H1 (cell line): ENCODE data around the gene PLCB4. TPM values are rescaled to one million over a fixed set of nuclear protein-coding genes. Genes with fewer than 3 reads are reported as not detected.

Experiments
- CTCF ChIA-PET: fragments of 300-600 bp; sonication (Branson Sonifier 250); formaldehyde crosslinking; loops from one replicate; lab custom pipeline; 2021; ENCODE audit not compliant: partially characterized antibody; lab: Charles Lee
- POLR2A ChIA-PET: fragments of 300-600 bp; sonication (Branson Sonifier 250); formaldehyde crosslinking; loops from one replicate; lab custom pipeline; 2021; ENCODE audit warnings: inconsistent platforms; ENCODE audit not compliant: partially characterized antibody; lab: Charles Lee
- DNase-seq, 2 experiments: peaks; one replicate each; pipeline versions ENCODE4 v3.0.0 to v3.0.0-alpha.2; 2010 to 2022; ENCODE audit warnings: low spot score in 2 of 2, low read depth in 1 of 2, mixed read lengths in 1 of 2
- FAIRE-seq: peaks from 2 replicates; lab custom pipeline; 2011; peaks lifted over from hg19 to GRCh38; lab: Jason Lieb, UNC
- H2AFZ ChIP-seq: 2 replicates; pipeline ENCODE4 v1.8.1; 2012; ENCODE audit warnings: low read length, inconsistent platforms
- H2AK5ac ChIP-seq: 2 replicates; pipeline ENCODE4 v1.6.1; 2013; ENCODE audit warnings: low read depth, low read length
- H2BK120ac ChIP-seq: replicated peaks from 2 replicates; pipeline ENCODE3; 2013; ENCODE audit warnings: low read depth, low read length, inconsistent platforms
- H2BK12ac ChIP-seq: 2 replicates; pipeline ENCODE4 v1.6.1; 2013; ENCODE audit warnings: low read depth, low read length
- H2BK15ac ChIP-seq: 2 replicates; pipeline ENCODE4 v1.6.1; 2013; ENCODE audit warnings: low read length
- H2BK20ac ChIP-seq: 2 replicates; pipeline ENCODE4 v1.6.1; 2013; ENCODE audit warnings: low read length
- H2BK5ac ChIP-seq: 2 replicates; pipeline ENCODE4 v1.6.1; 2013; ENCODE audit warnings: low read depth, low read length
- H3K14ac ChIP-seq: 2 replicates; pipeline ENCODE4 v1.6.1; 2013; ENCODE audit warnings: inconsistent platforms; ENCODE audit not compliant: insufficient read length
- H3K18ac ChIP-seq: 2 replicates; pipeline ENCODE4 v1.6.1; 2013; ENCODE audit warnings: low read length; ENCODE audit errors: extremely low read depth
- H3K23ac ChIP-seq: 2 replicates; pipeline ENCODE4 v1.6.1; 2013; ENCODE audit warnings: inconsistent platforms; ENCODE audit not compliant: insufficient read length
- H3K23me2 ChIP-seq: 2 replicates; pipeline ENCODE4 v1.6.1; 2013; ENCODE audit warnings: low read depth, low read length
- H3K27ac ChIP-seq: 2 replicates; pipeline ENCODE4 v1.6.1; 2011; ENCODE audit warnings: low read depth, low read length, inconsistent platforms
- H3K27me3 ChIP-seq, 4 experiments: replicated peaks in 1 of 4; 1 replicate in 1 of 4; 2 replicates in 3 of 4; pipeline versions ENCODE4 v1.6.1 to v1.8.1; 2011 to 2013; ENCODE audit warnings: low read length in 3 of 4, mild to moderate bottlenecking in 3 of 4, inconsistent platforms in 2 of 4, mixed read lengths in 2 of 4, moderate library complexity in 1 of 4; ENCODE audit not compliant: control insufficient read depth in 3 of 4, insufficient read depth in 3 of 4; ENCODE audit errors: extremely low read depth in 1 of 4
- H3K36me3 ChIP-seq, 4 experiments: 2 replicates each; pipeline versions ENCODE4 v1.6.1 to v1.8.1; 2011 to 2013; ENCODE audit warnings: mild to moderate bottlenecking in 4 of 4, low read length in 3 of 4, moderate library complexity in 2 of 4, control low read depth in 1 of 4, inconsistent platforms in 1 of 4; ENCODE audit not compliant: insufficient read depth in 4 of 4, control insufficient read depth in 2 of 4
- H3K4ac ChIP-seq: replicated peaks from 2 replicates; pipeline ENCODE3; 2013; ENCODE audit warnings: low read length, low read depth, mixed read lengths, inconsistent platforms; ENCODE audit not compliant: insufficient read length
- H3K4me1 ChIP-seq, 4 experiments: replicated peaks in 1 of 4; 1 replicate in 1 of 4; 2 replicates in 3 of 4; pipeline versions ENCODE4 v1.6.1 to v1.8.1; 2011 to 2013; ENCODE audit warnings: low read length in 3 of 4, inconsistent platforms in 2 of 4, mixed read lengths in 1 of 4; ENCODE audit not compliant: insufficient read depth in 4 of 4, control insufficient read depth in 3 of 4
- H3K4me2 ChIP-seq, 2 experiments: 2 replicates each; pipeline versions ENCODE4 v1.6.1 to v1.8.1; 2011 to 2013; ENCODE audit warnings: low read depth in 2 of 2, low read length in 2 of 2, control low read depth in 1 of 2, inconsistent platforms in 1 of 2, mild to moderate bottlenecking in 1 of 2; ENCODE audit not compliant: insufficient read depth in 1 of 2
- H3K4me3 ChIP-seq, 4 experiments: fragments of 200-600, 300-600 bp in 1 of 4; sonication (generic), shearing (Covaris generic), sonication (Bioruptor Twin) in 1 of 4; 2 replicates each; pipeline versions ENCODE4 v1.5.1 to v1.8.1; 2011 to 2016; ENCODE audit warnings: low read length in 4 of 4, low read depth in 3 of 4, control low read depth in 2 of 4, inconsistent platforms in 2 of 4, mild to moderate bottlenecking in 2 of 4, mixed read lengths in 1 of 4, moderate library complexity in 1 of 4; ENCODE audit not compliant: insufficient read depth in 2 of 4; ENCODE audit errors: extremely low read depth in 1 of 4
- H3K56ac ChIP-seq: replicated peaks from 2 replicates; pipeline ENCODE3; 2013; ENCODE audit warnings: low read depth, mild to moderate bottlenecking, mixed read lengths, low read length, inconsistent platforms; ENCODE audit not compliant: insufficient read length
- H3K79me1 ChIP-seq: 2 replicates; pipeline ENCODE4 v1.6.1; 2013; ENCODE audit warnings: low read depth, low read length, control low read depth
- H3K79me2 ChIP-seq, 2 experiments: 2 replicates each; pipeline versions ENCODE4 v1.6.1 to v1.8.1; 2012 to 2013; ENCODE audit warnings: low read length in 2 of 2, mild to moderate bottlenecking in 2 of 2, inconsistent platforms in 1 of 2; ENCODE audit not compliant: insufficient read depth in 2 of 2, control insufficient read depth in 1 of 2
- H3K9ac ChIP-seq, 4 experiments: replicated peaks in 1 of 4; 1 replicate in 1 of 4; 2 replicates in 3 of 4; pipeline versions ENCODE4 v1.6.1 to v1.8.1; 2011 to 2013; ENCODE audit warnings: low read depth in 3 of 4, low read length in 3 of 4, control low read depth in 2 of 4, mild to moderate bottlenecking in 2 of 4, moderate library complexity in 2 of 4, inconsistent platforms in 1 of 4; ENCODE audit errors: extremely low read depth in 1 of 4
- H3K9me3 ChIP-seq, 2 experiments: 2 replicates each; pipeline versions ENCODE4 v1.6.1 to v1.8.1; 2012 to 2013; ENCODE audit warnings: mild to moderate bottlenecking in 2 of 2, moderate library complexity in 2 of 2, control low read depth in 1 of 2, inconsistent platforms in 1 of 2, low read depth in 1 of 2, low read length in 1 of 2, mixed read lengths in 1 of 2; ENCODE audit not compliant: insufficient read depth in 2 of 2
- H4K20me1 ChIP-seq, 2 experiments: replicated peaks in 1 of 2; 2 replicates each; pipeline versions ENCODE3 to v1.8.1; 2011 to 2013; ENCODE audit warnings: inconsistent platforms in 2 of 2, low read length in 2 of 2, mild to moderate bottlenecking in 1 of 2; ENCODE audit not compliant: insufficient read depth in 2 of 2, control insufficient read depth in 1 of 2
- H4K5ac ChIP-seq: 2 replicates; pipeline ENCODE4 v1.6.1; 2013; ENCODE audit warnings: low read length, low read depth, mixed read lengths, inconsistent platforms; ENCODE audit not compliant: insufficient read length
- H4K8ac ChIP-seq: 2 replicates; pipeline ENCODE4 v1.8.0; 2013; ENCODE audit warnings: mild to moderate bottlenecking, moderate library complexity, low read length, inconsistent platforms; ENCODE audit not compliant: insufficient read depth; ENCODE audit errors: extremely low read depth
- H4K91ac ChIP-seq: replicated peaks from 2 replicates; pipeline ENCODE3; 2013; ENCODE audit warnings: low read length, mixed read lengths, inconsistent platforms; ENCODE audit not compliant: insufficient read length
- EP300 ChIP-seq, 2 experiments: IDR thresholded peaks; 1 replicate in 1 of 2; 2 replicates in 1 of 2; pipeline ENCODE4 v1.6.1; 2011 to 2012; ENCODE audit warnings: low read depth in 2 of 2, low read length in 2 of 2, mild to moderate bottlenecking in 2 of 2, borderline replicate concordance in 1 of 2, inconsistent platforms in 1 of 2, moderate library complexity in 1 of 2
- EZH2 ChIP-seq: fragments of 200-600 bp; sonication (generic); IDR thresholded peaks from 2 replicates; pipeline ENCODE4 v1.7.1; 2012; ENCODE audit warnings: low read depth, mild to moderate bottlenecking, moderate library complexity, low read length, inconsistent platforms; ENCODE audit not compliant: severe bottlenecking
- KDM4A ChIP-seq: IDR thresholded peaks from one replicate; pipeline ENCODE4 v1.7.1; 2012; ENCODE audit warnings: low read depth, mild to moderate bottlenecking, moderate library complexity, low read length, inconsistent platforms; ENCODE audit not compliant: severe bottlenecking
- PHF8 ChIP-seq: fragments of 200-600 bp; sonication (generic); conservative IDR thresholded peaks from 2 replicates; pipeline ENCODE4 v1.7.1; 2012; ENCODE audit warnings: low read depth, mild to moderate bottlenecking, inconsistent platforms, low read length, moderate library complexity
- RAD21 ChIP-seq, 2 experiments: IDR thresholded peaks in 1 of 2; conservative IDR thresholded peaks in 1 of 2; 2 replicates each; pipeline ENCODE4 v1.6.1; 2011; ENCODE audit warnings: low read depth in 2 of 2, low read length in 2 of 2, improper control_type of control experiment in 1 of 2, inconsistent platforms in 1 of 2, mild to moderate bottlenecking in 1 of 2, moderate library complexity in 1 of 2
- SAP30 ChIP-seq: fragments of 300-600 bp; sonication (generic); IDR thresholded peaks from 2 replicates; pipeline ENCODE4 v1.7.1; 2012; ENCODE audit warnings: low read length, moderate library complexity, mild to moderate bottlenecking, inconsistent platforms; ENCODE audit not compliant: insufficient read depth, insufficient replicate concordance
- SUZ12 ChIP-seq: fragments of 200-600 bp; sonication (generic); IDR thresholded peaks from 2 replicates; pipeline ENCODE4 v1.6.1; 2012; ENCODE audit warnings: mild to moderate bottlenecking, inconsistent platforms, low read length, moderate library complexity, mixed read lengths
- YY1 ChIP-seq: IDR thresholded peaks from 2 replicates; pipeline ENCODE4 v1.6.1; 2011; ENCODE audit warnings: low read depth, mild to moderate bottlenecking, low read length
- WGBS, 2 experiments: shearing (Covaris generic) in 1 of 2; methylation state at CpG; one replicate each; pipeline versions ENCODE4 v1.1.6 to v1.1.7; 2013 to 2015; ENCODE audit warnings: low lambda C conversion rate in 2 of 2, mixed read lengths in 2 of 2, inconsistent platforms in 1 of 2, low coverage in 1 of 2, missing lambda C conversion rate in 1 of 2; ENCODE audit not compliant: insufficient replicate concordance in 2 of 2, insufficient coverage in 1 of 2, insufficient read length in 1 of 2; ENCODE audit errors: extremely low coverage in 1 of 2, missing lambda C conversion rate in 1 of 2; 5-methylcytosine and 5-hydroxymethylcytosine counted together
- polyA plus RNA-seq, 7 experiments: library from polyadenylated mRNA; depleted of rRNA in 3 of 7; stranded (reverse) in 5 of 7; unstranded in 2 of 7; fragments of >200 nt in 5 of 7; fragments of 200-250 nt in 2 of 7; gene quantifications; 1 replicate in 5 of 7; 2 replicates in 1 of 7; 4 replicates in 1 of 7; pipeline versions ENCODE4 v1.2.1 to v1.2.3, GENCODE V29; 2011 to 2013; ENCODE audit warnings: missing spikeins in 2 of 7, mixed read lengths in 2 of 7
- total RNA-seq: library from RNA; stranded (reverse); fragmentation: NEBNext Ultra II Directional; extraction: Animal tissue kit (Norgen Biotek cat#: 25700); gene quantifications from 2 replicates; pipeline ENCODE4 v1.2.1, GENCODE V29; 2021
- TF ChIP-seq, protein P1 (sequence below): IDR thresholded peaks from 2 replicates; pipeline ENCODE4 v1.6.1; 2012; ENCODE audit warnings: inconsistent platforms

Gene PLCB4
- total and polyA plus RNA-seq, 2 of the 8 experiments (the other 6 are each of a cell fraction or from before 2014, with no cell fraction given): 3.2 to 14.1 TPM

DNA sequence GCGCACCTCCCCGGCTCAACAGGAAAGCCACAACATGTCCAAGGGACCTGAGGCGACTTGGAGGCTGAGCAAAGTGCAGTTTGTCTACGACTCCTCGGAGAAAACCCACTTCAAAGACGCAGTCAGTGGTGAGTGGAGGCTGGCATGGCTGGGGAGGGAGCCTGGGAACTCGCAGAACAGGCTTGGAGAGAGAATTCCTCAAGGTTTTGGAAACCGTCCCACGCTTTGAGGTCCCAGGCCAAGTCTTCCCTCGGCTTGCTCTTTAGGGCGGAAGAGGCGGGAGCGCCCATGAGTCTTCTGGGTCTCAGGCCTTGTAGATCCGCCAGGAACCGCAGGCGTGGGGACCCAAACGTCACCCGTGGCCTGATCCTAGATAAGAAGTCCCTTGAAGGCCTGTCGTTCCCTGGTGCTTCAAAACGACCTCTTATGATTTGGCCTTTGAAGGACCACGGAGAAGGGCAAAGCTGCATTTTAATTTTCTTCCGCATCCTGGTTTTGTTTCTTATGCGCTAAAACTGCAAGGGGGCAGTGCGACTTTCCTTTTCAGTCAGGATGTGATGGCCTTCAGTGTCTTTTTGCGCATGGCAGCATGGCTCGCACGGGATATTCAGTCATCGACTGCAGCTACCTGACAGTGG is 447.5 kb downstream of the PLCB4 start:
- H2AK5ac ChIP-seq: no peak overlapping the region
- H4K91ac ChIP-seq: no peak overlapping the region
- 0 out of 2 replicates have a peak overlapping the region, but pooled peaks have one; percentile 38 for H2BK20ac ChIP-seq
- no peak overlapping the region for H4K5ac ChIP-seq
- ChIA-PET POLR2A (no interaction called here), CTCF (interaction anchor here (1.0 to 10.5 kb wide), 5 partner anchors 12 to 396 kb away, joined by 3 to 79 read pairs (median 5); no protein-coding TSS in a partner anchor)
- H3K27ac ChIP-seq: no peak overlapping the region
- FAIRE-seq: no peak
- peak overlapping the region; percentile 17 to 63 (median 48); a peak in 7 of 8 replicates for H3K4me3 ChIP-seq
- H3K23me2 ChIP-seq: peaks cover 14% of the 10 kb centered on the region; the same call in 1 of the 2 replicates
- 3% methylated on average over 28 of the region's 28 CpGs; no CpG with 5 or more reads in 1 of the 2 experiments for WGBS, 2 experiments
- H3K4me1 ChIP-seq: peaks cover 4 to 40% (median 20%) of the 10 kb centered on the region in 4 experiments; a peak in 6 of 7 replicates
- peak overlapping the region; percentile 74 to 93 for H3K4me2 ChIP-seq
- H3K56ac ChIP-seq: no peak overlapping the region
- H2BK5ac ChIP-seq: no peak overlapping the region
- no peak overlapping the region for H2BK15ac ChIP-seq
- no peaks in the 10 kb centered on the region for H3K79me2 ChIP-seq
- peak overlapping the region; percentile 62; the same call in 1 of the 2 replicates for H3K18ac ChIP-seq
- no peak overlapping the region for H3K4ac ChIP-seq
- no peaks in the 10 kb centered on the region for H3K79me1 ChIP-seq
- H2BK12ac ChIP-seq: peak overlapping the region; percentile 84; the same call in 1 of the 2 replicates
- DNase-seq: peak in 1 of 2 experiments; percentile 63
- no peaks in the 10 kb centered on the region for H4K20me1 ChIP-seq
- H2BK120ac ChIP-seq: no peak overlapping the region
- no peak overlapping the region; a peak in 2 of 7 replicates for H3K9ac ChIP-seq
- H3K9me3 ChIP-seq: no peaks in the 10 kb centered on the region
- H2AFZ ChIP-seq: peak overlapping the region; percentile 91; the same call in 1 of the 2 replicates
- H3K27me3 ChIP-seq: peaks cover 42 to 93% (median 69%) of the 10 kb centered on the region in 4 experiments
- no peaks in the 10 kb centered on the region for H3K36me3 ChIP-seq
- no peak overlapping the region for H3K14ac ChIP-seq
- H4K8ac ChIP-seq: no peak overlapping the region
- no peak overlapping the region for H3K23ac ChIP-seq
- TF ChIP-seq SAP30: no peak
- TF ChIP-seq, protein P1, sequence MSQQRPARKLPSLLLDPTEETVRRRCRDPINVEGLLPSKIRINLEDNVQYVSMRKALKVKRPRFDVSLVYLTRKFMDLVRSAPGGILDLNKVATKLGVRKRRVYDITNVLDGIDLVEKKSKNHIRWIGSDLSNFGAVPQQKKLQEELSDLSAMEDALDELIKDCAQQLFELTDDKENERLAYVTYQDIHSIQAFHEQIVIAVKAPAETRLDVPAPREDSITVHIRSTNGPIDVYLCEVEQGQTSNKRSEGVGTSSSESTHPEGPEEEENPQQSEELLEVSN: peak; percentile 72
- no peak for TF ChIP-seq EP300 (IDR thresholded peaks at IDR 0.05; ENCODE audit: borderline replicate concordance in 1 of 2, low read depth in 2 of 2, low read length in 2 of 2)
- TF ChIP-seq YY1: 0 out of 2 replicates have a peak, but pooled peaks have one; percentile 18
- peak; percentile 95 for TF ChIP-seq EZH2
- 0 out of 2 replicates have a peak, but pooled peaks have one; percentile 8 for TF ChIP-seq PHF8
- peak; percentile 97 for TF ChIP-seq SUZ12
- TF ChIP-seq RAD21 (IDR thresholded peaks at IDR 0.05 in 1 of 2, conservative IDR thresholded peaks at IDR 0.05 in 1 of 2; ENCODE audit: low read depth in 2 of 2, low read length in 2 of 2): peak in 1 of 2 experiments; percentile 12; a peak in 1 of 4 replicates
- TF ChIP-seq KDM4A: peak; percentile 92
